GM18526 (cell line): ENCODE data around the gene AGTPBP1.

Experiments used
- POLR2A ChIP-seq: IDR thresholded peaks from 3 replicates; pipeline ENCODE4 v1.6.1; 2011; ENCODE audit not compliant: insufficient read length; ENCODE audit errors: extremely low read depth

The AGTPBP1 gene, protein sequence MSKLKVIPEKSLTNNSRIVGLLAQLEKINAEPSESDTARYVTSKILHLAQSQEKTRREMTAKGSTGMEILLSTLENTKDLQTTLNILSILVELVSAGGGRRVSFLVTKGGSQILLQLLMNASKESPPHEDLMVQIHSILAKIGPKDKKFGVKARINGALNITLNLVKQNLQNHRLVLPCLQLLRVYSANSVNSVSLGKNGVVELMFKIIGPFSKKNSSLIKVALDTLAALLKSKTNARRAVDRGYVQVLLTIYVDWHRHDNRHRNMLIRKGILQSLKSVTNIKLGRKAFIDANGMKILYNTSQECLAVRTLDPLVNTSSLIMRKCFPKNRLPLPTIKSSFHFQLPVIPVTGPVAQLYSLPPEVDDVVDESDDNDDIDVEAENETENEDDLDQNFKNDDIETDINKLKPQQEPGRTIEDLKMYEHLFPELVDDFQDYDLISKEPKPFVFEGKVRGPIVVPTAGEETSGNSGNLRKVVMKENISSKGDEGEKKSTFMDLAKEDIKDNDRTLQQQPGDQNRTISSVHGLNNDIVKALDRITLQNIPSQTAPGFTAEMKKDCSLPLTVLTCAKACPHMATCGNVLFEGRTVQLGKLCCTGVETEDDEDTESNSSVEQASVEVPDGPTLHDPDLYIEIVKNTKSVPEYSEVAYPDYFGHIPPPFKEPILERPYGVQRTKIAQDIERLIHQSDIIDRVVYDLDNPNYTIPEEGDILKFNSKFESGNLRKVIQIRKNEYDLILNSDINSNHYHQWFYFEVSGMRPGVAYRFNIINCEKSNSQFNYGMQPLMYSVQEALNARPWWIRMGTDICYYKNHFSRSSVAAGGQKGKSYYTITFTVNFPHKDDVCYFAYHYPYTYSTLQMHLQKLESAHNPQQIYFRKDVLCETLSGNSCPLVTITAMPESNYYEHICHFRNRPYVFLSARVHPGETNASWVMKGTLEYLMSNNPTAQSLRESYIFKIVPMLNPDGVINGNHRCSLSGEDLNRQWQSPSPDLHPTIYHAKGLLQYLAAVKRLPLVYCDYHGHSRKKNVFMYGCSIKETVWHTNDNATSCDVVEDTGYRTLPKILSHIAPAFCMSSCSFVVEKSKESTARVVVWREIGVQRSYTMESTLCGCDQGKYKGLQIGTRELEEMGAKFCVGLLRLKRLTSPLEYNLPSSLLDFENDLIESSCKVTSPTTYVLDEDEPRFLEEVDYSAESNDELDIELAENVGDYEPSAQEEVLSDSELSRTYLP

DNA sequence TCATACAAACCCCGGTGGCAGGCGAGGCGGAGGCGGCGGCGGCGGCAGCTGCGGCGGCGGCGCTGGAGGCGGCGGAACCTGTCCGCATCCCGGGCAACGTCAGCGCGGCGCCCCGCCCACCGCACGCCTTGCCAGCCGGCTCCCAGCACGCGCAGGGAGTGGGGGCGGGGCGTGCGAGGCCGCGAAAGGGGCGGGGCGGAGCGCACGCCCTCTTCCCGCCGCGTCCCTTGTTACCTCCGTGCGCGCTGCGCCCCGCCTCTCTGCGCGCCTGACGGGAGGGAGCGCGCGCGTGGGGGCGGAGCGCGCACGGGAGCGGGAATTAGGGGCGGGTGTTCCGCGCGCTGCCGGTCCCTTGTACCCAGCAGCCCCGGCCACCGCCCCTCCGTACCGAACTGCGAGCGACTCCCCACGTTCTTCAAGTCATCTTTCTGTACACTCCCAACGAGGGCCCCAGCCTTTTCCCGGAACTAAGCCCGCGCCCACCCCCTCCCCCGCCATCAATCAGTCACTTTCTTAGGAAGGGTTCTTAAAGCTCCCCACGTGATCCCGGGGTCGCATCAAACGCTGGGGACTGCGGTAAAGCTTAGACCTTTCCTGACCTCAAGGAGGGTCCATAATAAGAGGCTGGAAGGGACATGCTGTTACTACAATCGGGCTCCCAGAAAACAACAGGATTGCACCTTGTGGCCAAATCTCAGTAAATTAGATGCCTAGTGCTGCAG, at the start of gene AGTPBP1:
AGTPBP1 (minus strand) TSS at position 80 of the 722 bp plus-strand sequence. CDS start 29,421 bp downstream, outside the sequence.
- TF ChIP-seq POLR2A = peak; percentile 59

DNA sequence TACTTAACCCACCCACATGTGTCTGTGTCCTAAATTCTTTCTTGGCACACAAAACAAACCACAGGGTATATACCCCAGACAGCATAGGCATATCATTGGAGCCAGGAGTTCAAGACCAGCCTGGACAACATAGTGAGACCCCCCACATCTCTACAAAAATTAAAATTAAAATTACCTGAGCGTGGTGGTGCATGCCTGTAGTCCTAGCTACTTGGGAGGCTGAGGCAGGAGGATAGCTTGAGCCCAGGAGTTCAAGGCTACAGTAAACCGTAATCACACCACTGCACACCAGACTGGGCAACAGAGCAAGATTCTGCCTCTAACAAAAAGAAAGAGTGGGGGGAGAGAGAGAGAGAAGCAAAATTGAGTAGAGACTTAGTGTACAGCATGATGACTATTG, 4.6 kb upstream of the AGTPBP1 start:
- TF ChIP-seq POLR2A = no peak

DNA sequence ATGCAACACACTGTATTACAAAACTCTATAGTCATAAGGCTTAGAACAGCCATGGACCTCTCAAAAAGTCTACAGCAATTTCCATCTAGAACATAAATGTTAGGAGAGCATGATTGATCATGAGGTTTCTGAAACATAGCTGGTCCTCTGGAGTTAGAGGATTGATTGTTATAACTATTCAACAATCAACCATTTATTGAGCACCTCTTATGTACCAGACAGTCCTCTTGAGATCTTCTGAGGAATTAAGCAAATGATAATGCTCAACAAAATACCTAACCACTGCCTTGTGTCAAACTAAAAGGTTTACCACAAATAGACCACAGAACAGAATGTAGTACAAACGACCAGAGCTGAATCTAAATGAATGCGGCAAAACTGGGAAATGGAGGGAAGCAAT, 3.4 kb upstream of the AGTPBP1 start:
- no peak for TF ChIP-seq POLR2A

DNA sequence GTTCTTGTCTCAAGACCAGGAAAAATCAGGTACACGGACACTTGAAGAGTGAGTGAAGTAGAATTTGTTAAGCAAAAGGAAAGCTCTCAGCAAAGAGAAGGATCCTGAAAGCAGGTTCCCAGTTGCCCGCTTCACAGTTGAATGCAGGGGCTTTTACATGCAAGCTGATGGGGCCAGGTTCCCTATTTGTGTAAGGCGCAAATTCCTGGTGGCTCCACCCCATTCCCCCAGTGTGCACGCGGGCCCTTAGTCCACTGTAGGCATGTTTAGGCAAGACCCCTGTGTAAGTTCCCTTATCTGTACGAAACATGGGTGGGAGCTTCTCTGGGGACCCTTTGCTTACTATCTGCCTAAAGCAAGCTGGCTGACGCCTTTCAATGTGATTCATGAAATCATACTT, 2.7 kb upstream of the AGTPBP1 start:
- no peak for TF ChIP-seq POLR2A

DNA sequence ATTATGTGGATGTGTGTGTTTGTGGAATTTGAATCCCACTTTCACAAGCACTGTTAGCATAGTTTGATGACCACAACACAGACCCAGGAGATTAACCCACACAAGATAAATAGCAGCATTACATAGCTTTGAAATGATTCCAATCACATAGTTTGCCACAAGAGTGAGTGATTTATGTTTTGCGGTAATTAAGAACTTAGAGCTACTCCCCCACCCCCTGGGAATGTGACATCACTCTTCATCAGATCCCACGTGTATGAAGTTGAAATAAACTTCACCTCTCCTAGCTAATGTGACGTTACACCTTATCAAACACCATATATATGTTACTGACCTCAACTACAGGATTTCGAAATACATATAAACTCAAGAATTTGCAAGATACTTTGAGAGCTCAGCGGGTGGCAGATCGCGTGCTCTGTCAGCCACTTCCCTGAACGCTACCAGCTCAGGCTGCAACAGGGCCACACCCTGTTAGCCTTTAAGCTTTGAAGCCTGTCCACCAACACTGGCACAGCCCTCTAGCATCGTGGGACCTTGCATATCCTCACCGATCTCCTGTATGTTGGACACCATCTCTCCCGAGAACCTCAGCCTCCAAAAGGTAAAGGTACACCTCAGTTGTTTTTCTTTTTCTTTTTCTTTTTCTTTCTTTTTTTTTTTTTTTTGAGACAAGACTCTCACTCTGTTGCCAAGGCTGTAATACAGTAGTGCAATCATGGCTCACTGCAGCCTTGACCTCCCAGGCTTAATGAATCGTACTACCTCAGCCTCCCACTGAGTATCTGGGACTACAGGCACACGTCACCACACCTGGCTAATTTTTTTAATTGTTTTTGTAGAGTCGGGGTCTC, 1.7 kb upstream of the AGTPBP1 start:
- TF ChIP-seq POLR2A = no peak

DNA sequence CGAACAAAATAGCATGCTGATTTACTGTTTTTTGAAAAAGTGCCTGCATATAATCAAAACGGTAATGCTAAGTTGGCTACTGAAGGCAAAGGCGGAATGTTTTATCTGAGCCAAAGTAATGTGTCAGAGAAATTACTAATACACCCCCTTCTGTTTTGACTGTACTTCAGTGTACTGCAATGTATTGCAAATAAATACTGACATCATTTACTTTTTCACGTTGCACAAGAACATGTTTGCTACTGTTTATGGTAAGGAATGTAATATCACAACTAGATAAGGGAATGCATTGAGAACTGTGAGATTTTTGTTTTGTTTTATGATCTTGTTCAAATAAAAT, 813 bp upstream of the AGTPBP1 start:
- no peak for TF ChIP-seq POLR2A

DNA sequence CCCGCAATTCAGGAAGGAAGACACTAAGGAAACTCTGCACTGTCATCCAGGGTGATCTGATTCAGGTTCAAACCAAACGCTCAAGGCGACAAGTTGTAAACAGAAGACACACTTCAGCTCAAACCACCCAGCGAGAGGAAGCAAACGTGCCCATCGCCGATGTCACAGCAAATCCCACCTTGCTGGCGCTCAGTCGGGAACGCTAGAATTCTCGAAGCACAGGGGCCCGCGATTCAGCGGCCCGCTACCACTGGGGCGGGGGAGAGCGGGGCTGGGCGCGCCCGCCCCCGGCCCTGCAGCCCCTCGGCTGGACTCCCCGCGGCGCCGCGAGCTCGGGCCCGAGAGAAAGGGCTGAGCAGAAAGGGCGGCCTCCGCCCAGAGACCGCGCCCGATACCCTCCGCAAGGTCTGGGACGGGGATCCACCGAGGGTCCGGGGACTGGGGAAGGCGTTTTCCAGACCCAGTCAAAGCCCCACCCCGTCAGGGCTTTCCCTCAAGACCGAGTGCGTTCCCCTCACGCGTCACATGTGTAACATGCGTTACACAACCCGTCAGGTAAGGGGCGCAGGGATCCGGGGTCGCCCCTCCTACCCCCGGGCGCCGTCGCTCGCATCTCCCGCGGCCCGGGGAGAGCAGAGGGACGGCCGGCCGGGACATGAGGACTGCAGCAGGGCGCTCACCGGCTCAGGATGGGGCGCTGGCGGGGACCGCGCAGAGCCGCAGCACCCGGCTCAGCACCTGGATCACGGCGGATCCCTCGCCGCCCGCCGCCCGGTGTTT, 469 bp downstream of the AGTPBP1 start:
- no peak for TF ChIP-seq POLR2A

DNA sequence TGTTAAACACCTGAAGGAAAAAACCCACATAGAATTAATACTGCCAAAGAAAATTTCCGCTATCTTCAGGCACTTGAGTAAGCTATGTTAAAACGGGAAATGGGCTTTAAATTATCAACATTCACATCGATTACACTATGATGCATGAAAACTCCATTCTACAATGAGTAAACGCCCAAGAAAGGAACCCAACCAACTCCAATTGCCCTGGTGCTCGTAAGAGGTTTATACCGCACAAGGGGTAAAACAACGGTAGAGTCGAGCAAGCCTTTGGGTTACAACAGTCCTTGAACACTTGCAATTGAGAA, 1.0 kb downstream of the AGTPBP1 start:
- TF ChIP-seq POLR2A = no peak

DNA sequence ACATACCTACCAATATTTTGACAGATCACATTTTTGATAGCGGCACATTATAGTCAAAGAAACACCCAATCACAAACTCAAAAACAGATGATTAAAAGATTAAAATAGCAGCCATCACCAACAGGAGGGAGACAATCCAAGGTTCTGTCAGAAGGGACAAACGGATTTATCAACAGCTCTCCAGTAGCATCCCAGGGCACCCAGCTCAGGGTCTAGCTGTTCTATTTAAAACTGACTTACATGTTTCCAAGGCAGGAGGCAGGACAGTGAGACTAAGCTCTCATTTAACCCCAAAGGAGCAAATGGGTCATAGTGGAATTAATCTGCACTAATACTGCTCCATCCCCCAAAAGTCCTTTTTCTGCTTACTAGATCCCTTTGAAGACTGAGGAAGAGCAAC, 3.2 kb downstream of the AGTPBP1 start:
- TF ChIP-seq POLR2A = no peak

DNA sequence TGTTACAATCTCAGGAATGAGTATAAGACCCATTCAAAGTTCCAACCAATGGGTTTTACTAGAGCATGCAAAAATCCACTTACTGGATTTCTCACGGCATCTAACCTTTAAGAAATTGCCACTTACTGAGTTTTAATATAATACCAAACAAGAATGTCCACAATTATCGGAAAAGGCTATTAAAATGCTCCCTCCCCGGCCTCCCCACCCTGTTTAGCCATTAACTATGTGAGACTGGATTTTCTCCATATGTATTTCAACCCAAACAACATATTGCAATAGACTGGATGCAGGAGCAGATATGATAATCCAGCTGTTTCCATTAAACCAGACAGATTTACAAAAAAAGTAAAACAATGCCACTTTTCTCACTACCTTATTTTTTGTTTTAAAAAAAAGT, 4.1 kb downstream of the AGTPBP1 start:
- no peak for TF ChIP-seq POLR2A

DNA sequence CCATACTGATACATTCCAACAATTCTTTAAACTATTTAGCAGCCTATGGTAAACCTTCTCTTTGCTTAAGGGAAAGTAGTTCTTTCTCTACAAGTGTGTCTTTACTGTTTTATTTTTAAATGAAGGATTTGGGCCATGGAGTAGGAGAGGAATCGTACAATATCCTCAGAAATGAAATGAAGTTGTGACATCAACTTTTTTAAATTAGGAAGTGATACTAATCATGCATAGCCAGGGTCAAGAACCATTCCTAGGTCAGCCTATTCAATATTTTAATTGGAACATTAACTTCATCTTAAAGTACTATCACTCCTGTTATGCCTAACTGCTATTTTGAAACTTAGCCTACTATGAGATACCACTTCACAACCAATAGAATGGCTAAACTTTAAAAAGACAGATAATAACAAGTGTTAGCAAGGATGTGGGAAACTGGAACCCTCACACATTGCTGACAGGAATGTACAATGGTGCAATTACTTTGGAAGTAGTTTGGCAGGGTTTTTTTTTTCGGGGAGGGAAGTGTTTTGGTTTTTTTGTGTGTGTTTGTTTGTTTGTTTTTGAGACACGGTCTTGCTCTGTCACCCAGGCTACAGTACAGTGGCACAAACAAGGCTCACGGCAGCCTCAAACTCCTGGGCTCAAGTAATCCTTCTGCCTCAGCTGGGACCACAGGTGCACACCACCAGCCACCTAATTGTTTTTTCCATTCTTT, 10.7 kb downstream of the AGTPBP1 start:
- no peak for TF ChIP-seq POLR2A

DNA sequence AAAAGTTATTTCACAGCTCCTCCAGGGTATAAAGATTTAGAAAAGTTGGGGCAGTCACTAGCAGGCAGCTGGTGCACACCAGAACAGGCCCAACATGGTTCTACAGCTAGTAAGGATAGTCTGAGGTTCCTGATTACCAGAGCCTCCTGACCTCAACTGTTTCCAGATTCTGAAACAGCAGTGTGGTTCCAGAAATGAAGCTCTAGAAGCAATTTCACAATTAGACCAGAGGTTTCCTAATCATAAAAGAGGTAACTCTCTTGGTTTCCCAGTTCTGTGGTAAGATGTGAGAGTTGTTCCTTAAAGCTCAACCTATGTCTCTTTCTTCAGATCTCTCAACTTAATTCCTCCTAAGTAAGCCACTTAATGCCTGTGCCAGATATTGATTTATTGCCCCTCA, 11.9 kb downstream of the AGTPBP1 start:
- TF ChIP-seq POLR2A = no peak

DNA sequence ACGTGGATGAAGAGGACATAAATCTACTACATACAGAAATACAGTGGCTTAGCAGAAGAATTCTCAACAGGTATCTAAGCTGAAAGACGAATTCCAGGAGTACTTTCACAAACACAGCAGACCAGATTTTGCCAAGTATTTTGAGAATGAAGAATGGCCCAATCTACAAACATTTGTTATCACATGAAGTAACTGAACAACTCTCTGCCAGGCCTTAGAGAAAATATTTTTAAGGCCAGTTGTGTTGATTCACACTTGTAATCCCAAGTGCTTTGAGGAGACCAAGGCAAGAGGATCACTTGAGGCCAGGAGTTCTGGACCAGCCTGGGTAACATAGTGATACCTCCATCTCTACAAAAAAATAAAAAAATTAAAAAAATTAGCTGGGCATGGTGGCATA, 14.3 kb downstream of the AGTPBP1 start:
- TF ChIP-seq POLR2A = no peak
